Prostate gland (tissue), 2 donors: Measurements from ENCODE around the gene SIRT7. TPM values are rescaled to one million over a fixed set of nuclear protein-coding genes. Genes with fewer than 3 reads are reported as not detected.

ENCODE experiments used
- DNase-seq: peaks from one replicate; pipeline ENCODE4 v3.0.0-alpha.2; 2019; ENCODE audit warnings: low spot score
- H3K27ac ChIP-seq, 2 donors: fragments of 200-600 bp; sonication (generic); 2 replicates each; pipeline ENCODE4 v1.5.1; 2017 to 2019
- H3K27me3 ChIP-seq: fragments of 200-600 bp; sonication (generic); replicated peaks from 2 replicates; pipeline ENCODE4 v1.5.1; 2019; ENCODE audit not compliant: insufficient read depth
- H3K36me3 ChIP-seq, 2 donors: fragments of 200-600 bp; sonication (generic); 1 replicate in 1 of 2; 2 replicates in 1 of 2; pipeline versions ENCODE4 v1.5.1 to v1.8.1; 2017 to 2019
- H3K4me1 ChIP-seq: fragments of 200-600 bp; sonication (generic); replicated peaks from 2 replicates; pipeline ENCODE4 v1.5.1; 2019
- H3K4me3 ChIP-seq, 2 donors: fragments of 200-600 bp; sonication (generic); 2 replicates each; pipeline ENCODE4 v1.5.1; 2017 to 2019
- H3K9me3 ChIP-seq: fragments of 200-600 bp; sonication (generic); 2 replicates; pipeline ENCODE4 v1.5.1; 2017
- POLR2A ChIP-seq: fragments of 450-650 bp; IDR thresholded peaks from one replicate; pipeline ENCODE4 v1.6.1; 2016; ENCODE audit warnings: antibody characterized with exemption, mild to moderate bottlenecking
- POLR2AphosphoS5 ChIP-seq: sonication (generic); formaldehyde crosslinking; IDR thresholded peaks from one replicate; pipeline ENCODE4 v1.6.1; 2017; ENCODE audit warnings: antibody characterized with exemption
- WGBS: methylation state at CpG from one replicate; pipeline ENCODE4 v1.1.5; 2018; 5-methylcytosine and 5-hydroxymethylcytosine counted together
- intact Hi-C: fragments of 100-400 bp; cut with DNase I; formaldehyde crosslinking; loops from one replicate; pipeline ENCODE4 v1.14.2; 2022
- total RNA-seq, 2 donors: library from RNA; depleted of rRNA; stranded (reverse); fragments of >200 nt; gene quantifications; one replicate each; pipeline ENCODE4 v1.1.0, GENCODE V29; 2016
- TF ChIP-seq, protein P1 (sequence below), 4 experiments: fragments of 200-600 bp in 2 of 4; fragments of 450-650 bp in 2 of 4; sonication (generic) in 2 of 4; IDR thresholded peaks; 1 replicate in 3 of 4; 2 replicates in 1 of 4; pipeline ENCODE4 v1.5.1; 2016 to 2019; ENCODE audit warnings: antibody characterized with exemption in 4 of 4, mild to moderate bottlenecking in 2 of 4, moderate library complexity in 2 of 4

SIRT7 gene
- total RNA-seq, 2 donors from 2014 or later, result 22.4 to 39.9 TPM

DNA sequence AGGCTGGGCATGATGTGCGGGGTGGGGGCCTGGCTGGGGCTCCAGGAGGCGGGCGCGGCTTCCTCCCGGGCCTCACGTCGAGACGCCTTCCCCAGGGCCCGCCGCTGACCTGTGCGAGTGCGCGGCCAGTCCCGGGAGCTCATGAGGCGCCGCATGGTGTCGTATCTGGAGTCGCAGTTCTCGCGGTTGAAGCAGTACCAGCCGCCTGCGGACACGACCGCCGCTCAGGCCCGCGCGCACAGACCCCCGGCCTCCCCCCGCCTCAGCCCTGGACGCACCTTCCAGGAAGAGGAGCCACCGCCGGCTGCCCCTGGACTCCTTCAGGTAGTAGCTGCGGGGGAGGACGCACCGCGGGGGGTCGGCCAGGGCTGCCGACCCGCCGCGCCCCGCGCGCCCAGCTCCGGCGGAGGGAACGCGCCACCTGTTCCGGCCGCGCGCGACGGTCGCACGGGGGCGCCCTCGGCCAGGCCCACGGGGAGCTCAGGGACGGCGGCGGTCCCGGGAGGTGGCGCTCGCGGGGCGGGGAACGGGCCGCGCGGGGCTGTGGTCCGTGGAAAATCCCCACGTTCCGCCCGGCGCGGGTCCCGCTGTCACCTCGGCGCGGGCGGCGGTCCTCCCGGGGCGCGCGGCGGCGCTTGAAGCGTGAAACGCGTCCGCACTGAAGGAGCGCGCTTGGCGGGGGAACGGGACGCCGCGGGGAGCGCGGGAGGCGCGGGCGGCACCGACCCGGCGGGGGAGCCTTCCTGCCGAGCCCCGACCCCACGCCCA is 41.6 kb upstream of the SIRT7 start:
- Histone ChIP-seq H3K4me1 (peaks cover 2% of the 10 kb centered on the region), H3K36me3 (no peaks in the 10 kb centered on the region), H3K27ac (no peak overlapping the region), H3K27me3 (peaks cover 8% of the 10 kb centered on the region), H3K9me3 (no peaks in the 10 kb centered on the region), H3K4me3 (peak overlapping the region; percentile 26 to 38)
- DNase-seq, result peak; percentile 53
- 1% methylated on average over 74 of the region's 112 CpGs for WGBS
- intact Hi-C loops, result loop anchor here (2.0 to 10.0 kb wide), 2 partner anchors 61 to 195 kb away; no protein-coding TSS in a partner anchor
- no peak for TF ChIP-seq POLR2AphosphoS5
- TF ChIP-seq, protein P1, sequence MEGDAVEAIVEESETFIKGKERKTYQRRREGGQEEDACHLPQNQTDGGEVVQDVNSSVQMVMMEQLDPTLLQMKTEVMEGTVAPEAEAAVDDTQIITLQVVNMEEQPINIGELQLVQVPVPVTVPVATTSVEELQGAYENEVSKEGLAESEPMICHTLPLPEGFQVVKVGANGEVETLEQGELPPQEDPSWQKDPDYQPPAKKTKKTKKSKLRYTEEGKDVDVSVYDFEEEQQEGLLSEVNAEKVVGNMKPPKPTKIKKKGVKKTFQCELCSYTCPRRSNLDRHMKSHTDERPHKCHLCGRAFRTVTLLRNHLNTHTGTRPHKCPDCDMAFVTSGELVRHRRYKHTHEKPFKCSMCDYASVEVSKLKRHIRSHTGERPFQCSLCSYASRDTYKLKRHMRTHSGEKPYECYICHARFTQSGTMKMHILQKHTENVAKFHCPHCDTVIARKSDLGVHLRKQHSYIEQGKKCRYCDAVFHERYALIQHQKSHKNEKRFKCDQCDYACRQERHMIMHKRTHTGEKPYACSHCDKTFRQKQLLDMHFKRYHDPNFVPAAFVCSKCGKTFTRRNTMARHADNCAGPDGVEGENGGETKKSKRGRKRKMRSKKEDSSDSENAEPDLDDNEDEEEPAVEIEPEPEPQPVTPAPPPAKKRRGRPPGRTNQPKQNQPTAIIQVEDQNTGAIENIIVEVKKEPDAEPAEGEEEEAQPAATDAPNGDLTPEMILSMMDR (IDR thresholded peaks at IDR 0.05), result peak; percentile 82 to 100 (median 93)

DNA sequence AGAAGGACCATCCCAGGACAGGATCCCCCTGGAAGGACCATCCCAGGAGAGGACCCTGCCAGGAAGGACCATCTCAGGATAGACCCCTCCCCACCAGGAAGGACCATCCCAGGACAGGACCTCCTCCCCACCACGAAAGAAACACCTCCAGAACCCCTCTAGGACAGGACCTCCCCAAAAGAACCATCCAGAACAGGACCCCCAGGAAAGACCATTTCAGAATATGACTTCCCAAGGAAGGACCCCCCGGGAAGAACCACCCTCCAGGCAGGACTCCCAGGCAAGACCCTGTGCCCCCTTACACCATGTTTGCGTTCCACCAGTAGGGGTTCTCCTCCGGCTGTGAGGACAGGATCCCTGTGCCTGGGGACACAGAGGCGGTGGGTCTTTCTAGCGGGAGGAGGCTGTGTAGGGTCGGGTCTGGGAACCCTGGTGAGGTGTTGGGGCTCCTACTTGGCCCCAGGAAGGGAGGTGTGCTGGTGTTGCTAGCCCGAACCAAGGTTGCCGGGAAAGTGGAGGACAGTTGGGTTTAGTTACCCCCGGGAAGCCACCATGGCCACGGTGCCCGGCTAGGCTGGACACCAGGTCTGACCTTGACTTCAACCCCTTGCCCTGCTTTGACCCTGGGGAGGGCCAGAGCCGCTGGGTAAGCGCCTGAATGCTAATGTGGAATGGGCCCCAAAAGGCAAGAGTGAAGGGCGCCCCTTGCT is 40.8 kb upstream of the SIRT7 start:
- no peak for DNase-seq
- Histone ChIP-seq H3K4me3 (no peak overlapping the region), H3K4me1 (peaks cover 2% of the 10 kb centered on the region), H3K27me3 (peaks cover 8% of the 10 kb centered on the region), H3K36me3 (no peaks in the 10 kb centered on the region), H3K9me3 (no peaks in the 10 kb centered on the region), H3K27ac (no peak overlapping the region)
- 72% methylated on average over 14 of the region's 15 CpGs for WGBS
- TF ChIP-seq POLR2A (no peak), POLR2AphosphoS5 (no peak)
- TF ChIP-seq, protein P1 (IDR thresholded peaks at IDR 0.05), result no peak
- intact Hi-C loops, result loop anchor here (2.0 kb wide), 1 partner anchor 62 kb away; no protein-coding TSS in a partner anchor

DNA sequence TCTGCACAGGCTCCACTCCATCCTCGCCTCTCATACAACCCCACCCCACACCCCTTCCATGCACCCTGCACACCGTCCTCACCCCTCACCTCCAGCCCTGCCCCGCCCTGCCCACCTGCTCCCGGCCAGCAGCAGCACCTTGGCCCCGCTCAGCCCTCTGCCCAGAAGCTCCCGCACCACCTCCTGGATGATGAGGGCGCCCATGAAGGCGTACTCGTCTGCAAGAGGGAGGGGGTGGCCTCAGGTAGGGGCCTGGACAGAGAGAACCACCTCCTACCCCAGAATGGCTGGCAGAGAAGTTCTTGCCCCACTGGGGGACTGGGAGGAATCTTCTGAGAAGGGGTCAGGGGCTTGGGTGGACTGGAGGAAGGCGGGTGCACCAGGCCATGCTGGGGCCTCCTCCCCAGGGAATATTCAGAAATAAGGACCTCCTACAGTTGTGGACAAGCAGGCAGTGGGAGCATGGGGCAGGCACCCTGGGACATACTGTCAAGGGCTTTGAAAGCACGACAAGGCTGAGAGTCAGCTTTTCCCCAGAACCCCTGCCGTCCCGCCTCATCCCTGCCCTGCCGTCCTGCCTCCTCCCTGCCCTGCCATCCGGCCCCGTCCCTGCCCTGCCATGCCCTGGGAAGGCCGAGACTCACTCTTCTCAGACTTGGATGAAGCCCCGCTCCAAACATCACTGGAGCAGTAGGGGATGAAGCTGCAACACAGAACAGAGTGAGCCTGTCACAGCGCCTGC is 39.9 kb upstream of the SIRT7 start:
- H3K27ac ChIP-seq, result no peak overlapping the region
- H3K4me3 ChIP-seq, result no peak overlapping the region
- 88% methylated on average over 19 of the region's 19 CpGs for WGBS
- intact Hi-C loops, result loop anchor here (2.0 kb wide), 1 partner anchor 63 kb away; no protein-coding TSS in a partner anchor
- H3K27me3 ChIP-seq, result peaks cover 8% of the 10 kb centered on the region
- TF ChIP-seq POLR2AphosphoS5, result no peak
- no peak for TF ChIP-seq POLR2A
- TF ChIP-seq, protein P1 (IDR thresholded peaks at IDR 0.05), result no peak
- DNase-seq, result no peak
- H3K9me3 ChIP-seq, result no peaks in the 10 kb centered on the region
- H3K4me1 ChIP-seq, result peaks cover 2% of the 10 kb centered on the region
- H3K36me3 ChIP-seq, result no peaks in the 10 kb centered on the region

DNA sequence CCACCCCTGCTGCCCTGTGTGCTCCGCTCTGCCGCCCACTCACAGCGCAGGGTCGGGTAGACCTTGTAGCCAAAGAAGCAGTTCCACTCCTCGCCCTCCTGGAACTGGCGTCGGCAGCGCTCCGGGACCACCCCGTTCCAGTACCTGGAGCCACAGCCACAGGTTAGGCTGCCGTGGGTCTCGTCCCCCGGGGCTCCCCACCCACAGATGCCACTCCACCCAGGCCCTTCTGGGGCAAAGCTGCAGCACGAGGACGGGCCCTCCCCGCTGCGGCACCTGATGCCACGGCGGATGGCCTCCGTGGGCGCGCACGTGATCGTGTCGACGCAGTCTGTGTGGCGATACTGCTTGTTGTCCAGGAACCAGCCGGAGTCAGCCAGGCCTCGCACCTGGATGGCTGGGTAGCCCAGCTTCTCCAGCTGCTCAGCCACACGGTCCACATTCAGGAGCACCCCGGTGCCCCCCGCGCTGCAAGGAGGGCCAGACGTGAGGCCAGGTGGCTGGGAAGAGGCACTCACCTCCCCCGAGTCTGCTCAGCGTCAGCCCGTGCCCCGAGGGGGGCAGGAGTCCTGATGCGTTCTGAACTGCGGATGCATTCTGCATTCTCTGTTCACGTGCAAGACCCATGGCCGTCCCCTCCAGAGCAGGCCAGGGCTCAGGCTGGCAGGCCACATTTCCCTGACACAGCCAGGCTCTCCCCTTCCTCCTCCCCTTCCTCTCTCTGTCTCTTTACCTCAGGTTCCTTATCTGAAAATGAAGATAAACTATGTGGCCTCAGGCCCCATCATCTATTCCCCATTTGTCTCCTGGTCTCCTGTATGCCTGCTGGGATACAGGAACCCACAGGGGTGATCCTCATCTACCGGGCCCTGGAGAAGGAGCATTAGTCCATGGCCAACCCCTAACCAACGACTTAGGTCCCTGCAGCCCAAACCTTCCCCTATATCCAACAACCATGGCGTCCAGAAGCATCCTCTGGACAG is 38.9 kb upstream of the SIRT7 start:
- Histone ChIP-seq H3K36me3 (no peaks in the 10 kb centered on the region), H3K9me3 (no peaks in the 10 kb centered on the region), H3K4me3 (no peak overlapping the region), H3K4me1 (peaks cover 2% of the 10 kb centered on the region), H3K27ac (no peak overlapping the region), H3K27me3 (peaks cover 8% of the 10 kb centered on the region)
- no peak for DNase-seq
- no peak for TF ChIP-seq POLR2AphosphoS5
- TF ChIP-seq, protein P1 (IDR thresholded peaks at IDR 0.05), result no peak
- no peak for TF ChIP-seq POLR2A
- 89% methylated on average over 26 of the region's 45 CpGs for WGBS
- intact Hi-C loops, result no loop called here
